ENCODE measurements around the gene IL4R.
"Not testable (repeated sequence)": the region's sequence is repeated elsewhere in the genome, so short reads cannot be mapped to it uniquely, and the experiment has no call there.

Gene IL4R

DNA sequence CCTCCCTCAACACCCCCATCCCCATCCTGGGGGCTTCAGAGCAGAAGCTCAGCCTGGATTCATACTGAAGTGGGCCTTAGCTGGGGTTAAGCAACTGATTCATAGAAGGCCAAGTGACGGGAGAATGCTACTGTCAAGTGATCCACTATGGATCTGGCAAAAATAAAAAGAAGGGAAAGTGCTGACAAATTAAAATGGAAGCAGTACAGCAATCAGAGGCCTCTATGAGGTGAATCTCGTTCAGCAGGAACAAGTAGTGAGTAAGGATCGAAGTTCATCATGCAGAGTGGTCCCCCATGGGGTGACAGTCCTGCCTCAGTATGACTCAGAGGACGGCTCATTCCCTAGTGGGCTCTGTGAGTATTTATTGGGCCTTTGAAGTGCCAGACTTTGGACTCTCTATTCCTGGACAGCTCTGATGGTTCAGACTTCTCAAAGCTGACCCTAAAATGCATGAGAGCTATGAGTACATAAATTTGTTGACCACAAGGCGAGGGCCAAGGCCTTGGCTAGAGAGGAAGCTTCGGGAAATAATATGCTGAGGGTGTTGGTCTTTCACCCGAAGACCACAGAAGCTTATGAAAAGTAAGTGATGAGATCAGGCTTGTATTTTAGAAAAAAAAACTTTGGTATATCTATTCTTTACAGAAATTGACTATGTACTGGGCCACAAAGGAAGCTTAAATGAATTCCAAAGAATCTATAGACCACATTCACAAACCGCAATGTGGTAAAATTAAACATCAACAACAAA, 39.9 kb upstream of the IL4R start:
- no peaks in the 10 kb centered on the region for H3K9me3 ChIP-seq (ENCODE audit: control insufficient read depth, insufficient read depth, low read length)
- no peak overlapping the region for H3K4me3 ChIP-seq (ENCODE audit: low read depth, low read length)
- peaks cover 4% of the 10 kb centered on the region; the same call in 1 of the 2 replicates for H3K4me1 ChIP-seq (ENCODE audit: control insufficient read depth, insufficient read depth, low read length)
- no peaks in the 10 kb centered on the region for H3K36me3 ChIP-seq (ENCODE audit: control insufficient read depth, insufficient read depth, low read length)
- H3K27ac ChIP-seq (ENCODE audit: low read depth, low read length): no peak overlapping the region
- H3K9ac ChIP-seq (ENCODE audit: low read depth, low read length): no peak overlapping the region
- H3K27me3 ChIP-seq (ENCODE audit: control insufficient read depth, insufficient read depth, low read length): no peaks in the 10 kb centered on the region

DNA sequence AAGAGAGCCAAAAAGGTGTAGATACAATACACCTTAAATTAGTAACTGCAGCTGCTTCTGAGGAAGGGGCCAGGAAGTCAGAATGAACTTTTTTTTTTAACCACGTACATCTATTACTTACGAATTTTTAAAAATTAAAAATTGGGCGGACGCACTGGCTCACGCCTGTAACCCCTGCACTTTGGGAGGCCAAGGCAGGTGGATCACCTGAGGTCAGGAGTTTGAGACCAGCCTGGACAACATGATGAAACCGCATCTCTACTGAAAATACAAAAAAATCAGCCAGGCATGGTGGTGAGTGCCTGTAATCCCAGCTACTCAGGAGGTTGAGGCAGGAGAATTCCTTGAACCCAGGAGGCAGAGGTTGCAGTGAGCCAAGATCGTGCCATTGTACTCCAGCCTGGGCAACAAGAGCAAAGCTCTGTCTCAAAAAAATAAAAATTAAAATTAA, 39.3 kb upstream of the IL4R start:
- H3K36me3 ChIP-seq (ENCODE audit: control insufficient read depth, insufficient read depth, low read length); H3K4me1 ChIP-seq (ENCODE audit: control insufficient read depth, insufficient read depth, low read length); H3K9ac ChIP-seq (ENCODE audit: low read depth, low read length); H3K4me3 ChIP-seq (ENCODE audit: low read depth, low read length); H3K27me3 ChIP-seq (ENCODE audit: control insufficient read depth, insufficient read depth, low read length); H3K9me3 ChIP-seq (ENCODE audit: control insufficient read depth, insufficient read depth, low read length); H3K27ac ChIP-seq (ENCODE audit: low read depth, low read length): not testable (repeated sequence)

DNA sequence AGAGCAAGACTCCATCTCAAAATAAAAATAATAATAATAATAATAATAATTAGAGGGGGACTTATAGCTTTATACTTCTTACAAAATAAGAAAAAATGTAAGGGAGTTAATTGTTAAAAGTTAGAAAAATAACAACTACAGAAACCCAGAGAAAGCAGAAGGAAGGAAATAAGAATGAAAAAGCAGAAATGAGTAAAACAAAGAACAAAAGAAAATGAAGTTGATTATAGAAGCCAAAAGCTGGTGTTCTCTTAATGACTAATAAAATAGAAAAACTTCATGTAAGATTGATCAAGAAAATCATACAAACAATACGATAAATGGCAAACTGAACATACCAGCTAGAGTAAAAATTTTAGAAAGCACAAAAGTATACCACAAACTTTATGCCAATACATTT, 38.4 kb upstream of the IL4R start:
- Histone ChIP-seq H3K27ac (ENCODE audit: low read depth, low read length) (no peak overlapping the region), H3K27me3 (ENCODE audit: control insufficient read depth, insufficient read depth, low read length) (no peaks in the 10 kb centered on the region), H3K36me3 (ENCODE audit: control insufficient read depth, insufficient read depth, low read length) (no peaks in the 10 kb centered on the region), H3K4me1 (ENCODE audit: control insufficient read depth, insufficient read depth, low read length) (peaks cover 4% of the 10 kb centered on the region; the same call in 1 of the 2 replicates), H3K4me3 (ENCODE audit: low read depth, low read length) (no peak overlapping the region), H3K9ac (ENCODE audit: low read depth, low read length) (no peak overlapping the region), H3K9me3 (ENCODE audit: control insufficient read depth, insufficient read depth, low read length) (no peaks in the 10 kb centered on the region)

DNA sequence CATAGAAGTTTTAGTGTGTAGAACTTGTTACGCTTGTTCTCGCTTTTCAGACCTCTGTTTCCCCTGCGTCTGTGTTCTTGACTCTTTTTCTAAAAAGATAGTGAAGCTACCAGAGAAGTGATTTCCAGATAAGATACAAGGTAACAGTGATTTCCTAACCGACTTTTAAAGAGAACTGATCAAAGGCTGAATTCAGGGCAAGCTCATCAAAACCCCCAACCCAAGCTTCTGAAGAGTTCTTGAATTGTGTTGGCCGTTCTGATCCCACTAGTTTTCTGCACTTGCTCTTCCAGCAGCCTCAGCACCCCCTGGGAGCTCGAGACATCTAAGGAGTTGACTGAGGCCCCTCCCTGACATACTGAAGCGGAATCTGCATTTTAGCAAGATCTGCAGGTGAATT, 32.5 kb upstream of the IL4R start:
- H3K9ac ChIP-seq (ENCODE audit: low read depth, low read length): no peak overlapping the region
- H3K4me1 ChIP-seq (ENCODE audit: control insufficient read depth, insufficient read depth, low read length): no peaks in the 10 kb centered on the region
- no peaks in the 10 kb centered on the region for H3K36me3 ChIP-seq (ENCODE audit: control insufficient read depth, insufficient read depth, low read length)
- H3K4me3 ChIP-seq (ENCODE audit: low read depth, low read length): no peak overlapping the region
- H3K9me3 ChIP-seq (ENCODE audit: control insufficient read depth, insufficient read depth, low read length): no peaks in the 10 kb centered on the region
- no peaks in the 10 kb centered on the region for H3K27me3 ChIP-seq (ENCODE audit: control insufficient read depth, insufficient read depth, low read length)
- no peak overlapping the region for H3K27ac ChIP-seq (ENCODE audit: low read depth, low read length)

DNA sequence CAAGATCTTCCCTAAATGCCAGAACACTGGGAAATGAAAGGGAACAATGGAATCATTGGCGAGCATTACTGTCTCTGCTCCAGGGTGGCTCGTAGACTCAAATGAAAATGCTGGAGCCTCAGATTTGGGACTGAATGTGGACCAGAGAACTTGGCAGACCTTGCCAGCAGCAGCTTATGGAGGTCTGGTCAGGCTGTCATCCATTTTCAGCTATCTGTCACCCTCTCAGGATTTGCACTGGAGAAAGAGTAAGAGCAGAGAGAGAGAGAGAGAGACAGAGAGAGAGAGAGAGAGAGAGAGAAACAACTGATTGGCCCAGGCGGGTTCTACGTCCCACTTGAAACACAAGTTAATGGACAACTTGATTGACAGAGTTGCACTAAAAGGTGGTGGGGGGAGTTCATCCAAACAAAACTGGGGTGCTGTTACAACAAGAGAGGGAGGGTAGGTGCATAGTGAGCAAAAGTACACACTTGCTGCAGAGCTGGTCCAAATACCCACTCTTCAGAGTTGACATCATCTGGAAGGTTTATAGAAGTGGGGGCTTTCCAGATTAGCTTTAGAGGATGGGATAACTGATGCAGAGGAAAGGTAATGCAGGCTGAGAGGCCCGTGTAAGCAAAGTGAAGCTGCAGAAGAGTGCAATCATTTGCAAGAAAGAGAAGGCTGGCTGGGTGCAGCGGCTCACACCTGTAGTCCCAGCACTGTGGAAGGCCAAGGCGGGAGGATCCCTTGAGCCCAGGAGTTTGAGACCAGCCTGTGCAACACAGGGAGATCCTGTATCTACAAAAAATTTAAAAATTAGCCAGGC, 28.7 kb upstream of the IL4R start:
- no peaks in the 10 kb centered on the region for H3K4me1 ChIP-seq (ENCODE audit: control insufficient read depth, insufficient read depth, low read length)
- H3K27ac ChIP-seq (ENCODE audit: low read depth, low read length): no peak overlapping the region
- H3K27me3 ChIP-seq (ENCODE audit: control insufficient read depth, insufficient read depth, low read length): no peaks in the 10 kb centered on the region
- no peak overlapping the region for H3K9ac ChIP-seq (ENCODE audit: low read depth, low read length)
- no peaks in the 10 kb centered on the region for H3K9me3 ChIP-seq (ENCODE audit: control insufficient read depth, insufficient read depth, low read length)
- no peaks in the 10 kb centered on the region for H3K36me3 ChIP-seq (ENCODE audit: control insufficient read depth, insufficient read depth, low read length)
- no peak overlapping the region for H3K4me3 ChIP-seq (ENCODE audit: low read depth, low read length)

DNA sequence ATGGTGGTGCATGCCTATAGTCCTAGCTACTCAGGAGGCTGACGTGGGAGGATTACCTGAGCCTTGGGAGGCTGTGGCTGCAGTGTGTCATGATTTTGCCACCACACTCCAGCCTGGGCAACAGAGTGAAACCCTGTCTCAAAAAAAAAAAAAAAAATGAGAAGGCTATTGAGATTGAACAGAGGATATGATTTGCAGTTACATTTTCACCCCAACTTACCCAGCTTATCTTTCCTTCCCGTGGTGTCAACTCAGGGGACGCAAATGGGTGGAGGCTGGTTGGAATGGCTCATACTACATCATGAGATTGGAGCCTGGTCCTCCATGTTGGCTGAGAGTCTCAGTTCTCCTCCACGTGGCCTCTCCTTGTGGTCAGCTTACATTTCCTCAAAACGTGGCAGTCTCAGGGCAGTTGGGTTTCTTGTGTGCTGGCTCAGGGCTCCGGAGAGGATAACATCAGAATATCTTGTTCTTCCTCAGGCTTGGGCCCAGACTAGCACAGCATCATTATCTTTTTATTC, 28.0 kb upstream of the IL4R start:
- no peak overlapping the region for H3K27ac ChIP-seq (ENCODE audit: low read depth, low read length)
- no peak overlapping the region for H3K4me3 ChIP-seq (ENCODE audit: low read depth, low read length)
- H3K36me3 ChIP-seq (ENCODE audit: control insufficient read depth, insufficient read depth, low read length): no peaks in the 10 kb centered on the region
- H3K9me3 ChIP-seq (ENCODE audit: control insufficient read depth, insufficient read depth, low read length): no peaks in the 10 kb centered on the region
- H3K27me3 ChIP-seq (ENCODE audit: control insufficient read depth, insufficient read depth, low read length): no peaks in the 10 kb centered on the region
- no peak overlapping the region for H3K9ac ChIP-seq (ENCODE audit: low read depth, low read length)
- H3K4me1 ChIP-seq (ENCODE audit: control insufficient read depth, insufficient read depth, low read length): no peaks in the 10 kb centered on the region

DNA sequence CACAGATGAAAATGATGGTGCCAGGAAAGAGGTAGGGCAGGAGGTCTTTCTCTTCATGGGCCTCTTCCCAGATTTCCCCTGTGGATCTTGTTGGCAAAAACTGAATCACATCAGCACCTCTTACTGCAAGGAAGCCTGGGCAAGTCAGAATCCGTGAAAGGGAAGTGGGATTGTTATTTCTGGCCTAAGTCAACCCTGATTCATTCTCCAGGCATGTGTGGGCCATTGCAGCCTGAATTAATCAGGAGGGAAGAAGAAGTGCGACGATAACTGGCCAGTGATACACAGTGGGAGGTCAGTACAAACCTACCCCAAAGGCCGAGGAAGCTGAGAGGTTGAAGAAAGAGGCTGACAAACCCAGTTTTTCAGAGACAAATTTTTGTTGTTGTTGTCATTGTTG, 27.3 kb upstream of the IL4R start:
- H3K9ac ChIP-seq (ENCODE audit: low read depth, low read length): no peak overlapping the region
- no peaks in the 10 kb centered on the region for H3K36me3 ChIP-seq (ENCODE audit: control insufficient read depth, insufficient read depth, low read length)
- no peaks in the 10 kb centered on the region for H3K9me3 ChIP-seq (ENCODE audit: control insufficient read depth, insufficient read depth, low read length)
- no peak overlapping the region for H3K27ac ChIP-seq (ENCODE audit: low read depth, low read length)
- H3K4me3 ChIP-seq (ENCODE audit: low read depth, low read length): no peak overlapping the region
- H3K4me1 ChIP-seq (ENCODE audit: control insufficient read depth, insufficient read depth, low read length): no peaks in the 10 kb centered on the region
- no peaks in the 10 kb centered on the region for H3K27me3 ChIP-seq (ENCODE audit: control insufficient read depth, insufficient read depth, low read length)

DNA sequence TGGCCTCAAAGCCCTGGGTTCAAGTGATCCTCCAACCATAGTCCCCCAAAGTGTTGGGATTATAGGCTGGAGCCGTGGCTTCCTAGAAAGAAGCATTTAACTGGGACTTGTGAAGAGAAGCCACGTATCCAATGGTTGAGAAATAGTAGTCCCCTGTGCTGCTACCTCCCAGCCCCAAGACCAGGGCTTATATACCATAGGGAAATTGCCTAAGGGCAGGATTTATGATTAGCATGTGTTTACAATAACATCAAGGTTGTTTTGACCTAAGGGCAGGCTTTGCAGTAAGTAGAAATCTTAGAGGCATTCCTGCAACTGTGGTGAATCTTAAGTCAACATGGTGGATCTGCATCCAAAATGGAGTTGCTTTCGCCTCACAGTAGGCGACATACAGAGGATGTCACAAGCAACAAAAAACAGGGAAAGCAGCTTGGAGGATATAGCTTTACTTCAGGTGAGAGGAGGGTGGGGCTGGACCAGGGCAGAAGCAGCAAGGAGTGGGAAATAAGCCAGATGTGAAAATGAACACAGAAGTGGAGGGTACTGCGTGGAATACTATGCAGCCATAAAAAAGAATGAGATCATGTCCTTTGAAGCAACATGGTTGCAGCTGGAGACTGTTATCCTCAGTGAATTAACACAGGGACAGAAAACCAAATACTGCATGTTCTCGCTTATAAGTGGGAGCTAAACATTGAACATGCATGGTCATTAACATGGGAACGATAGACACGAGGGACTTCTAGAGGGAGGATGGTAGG, 26.5 kb upstream of the IL4R start:
- no peak overlapping the region for H3K4me3 ChIP-seq (ENCODE audit: low read depth, low read length)
- no peaks in the 10 kb centered on the region for H3K4me1 ChIP-seq (ENCODE audit: control insufficient read depth, insufficient read depth, low read length)
- no peak overlapping the region for H3K27ac ChIP-seq (ENCODE audit: low read depth, low read length)
- no peaks in the 10 kb centered on the region for H3K36me3 ChIP-seq (ENCODE audit: control insufficient read depth, insufficient read depth, low read length)
- no peak overlapping the region for H3K9ac ChIP-seq (ENCODE audit: low read depth, low read length)
- H3K9me3 ChIP-seq (ENCODE audit: control insufficient read depth, insufficient read depth, low read length): no peaks in the 10 kb centered on the region
- H3K27me3 ChIP-seq (ENCODE audit: control insufficient read depth, insufficient read depth, low read length): no peaks in the 10 kb centered on the region

DNA sequence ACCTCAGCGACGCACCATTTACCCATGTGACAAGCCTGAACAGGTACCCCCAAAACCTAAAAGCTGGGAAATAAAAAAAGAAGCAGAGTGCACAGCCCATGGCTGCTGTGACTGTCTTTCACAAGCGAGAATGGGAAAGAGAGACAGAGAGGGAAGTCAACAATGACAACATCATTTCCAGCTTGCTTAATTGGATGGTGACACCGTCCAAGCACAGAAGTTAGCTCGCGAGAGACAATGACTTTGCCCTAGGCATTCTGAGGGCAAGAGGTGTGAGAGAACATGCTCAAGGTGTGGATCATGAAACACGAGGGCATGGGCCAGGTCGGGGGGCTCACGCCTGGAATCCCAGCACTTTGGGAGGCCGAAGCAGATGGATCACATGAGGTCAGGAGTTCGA, 25.9 kb upstream of the IL4R start:
- Histone ChIP-seq H3K27ac (ENCODE audit: low read depth, low read length) (no peak overlapping the region), H3K9me3 (ENCODE audit: control insufficient read depth, insufficient read depth, low read length) (no peaks in the 10 kb centered on the region), H3K36me3 (ENCODE audit: control insufficient read depth, insufficient read depth, low read length) (no peaks in the 10 kb centered on the region), H3K4me1 (ENCODE audit: control insufficient read depth, insufficient read depth, low read length) (no peaks in the 10 kb centered on the region), H3K27me3 (ENCODE audit: control insufficient read depth, insufficient read depth, low read length) (no peaks in the 10 kb centered on the region), H3K4me3 (ENCODE audit: low read depth, low read length) (no peak overlapping the region), H3K9ac (ENCODE audit: low read depth, low read length) (no peak overlapping the region)

DNA sequence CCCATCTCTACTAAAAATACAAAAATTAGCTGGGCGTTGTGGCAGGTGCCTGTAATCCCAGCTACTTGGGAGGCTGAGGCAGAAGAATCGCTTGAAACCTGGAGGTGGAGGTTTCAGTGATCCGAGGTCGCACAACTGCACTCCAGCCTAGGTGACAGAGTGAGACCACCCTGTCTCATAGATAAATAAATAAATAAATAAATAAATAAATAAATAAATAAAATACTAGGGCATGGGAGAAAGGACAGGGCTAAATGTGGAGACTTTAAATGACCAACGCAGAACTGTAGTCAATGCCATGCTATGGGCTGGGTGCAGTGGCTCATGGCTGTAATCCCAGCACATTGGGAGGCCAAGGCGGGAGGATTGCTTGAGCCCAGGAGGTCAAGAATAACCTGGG, 25.5 kb upstream of the IL4R start:
- not testable (repeated sequence) for H3K9ac ChIP-seq (ENCODE audit: low read depth, low read length); H3K4me1 ChIP-seq (ENCODE audit: control insufficient read depth, insufficient read depth, low read length); H3K27me3 ChIP-seq (ENCODE audit: control insufficient read depth, insufficient read depth, low read length)

More for the DNA sequence above, 25.5 kb upstream of the IL4R start:
- H3K4me3 ChIP-seq (ENCODE audit: low read depth, low read length); H3K9me3 ChIP-seq (ENCODE audit: control insufficient read depth, insufficient read depth, low read length); H3K36me3 ChIP-seq (ENCODE audit: control insufficient read depth, insufficient read depth, low read length); H3K27ac ChIP-seq (ENCODE audit: low read depth, low read length): not testable (repeated sequence)

All from HUES48 (cell line).